Type B pancreatic cell (in vitro differentiated cells): ENCODE data around the gene CDKAL1. TPM values are rescaled to one million over a fixed set of nuclear protein-coding genes. Genes with fewer than 3 reads are reported as not detected.
A peak's percentile ranks its signal among the peaks of the same experiment; 100 is the strongest.

Experiments used
- DNase-seq: peaks from one replicate; pipeline ENCODE4 v3.0.0; 2021; ENCODE audit warnings: mixed read lengths; ENCODE audit not compliant: unreplicated experiment; ENCODE audit errors: extremely low spot score
- H3K27ac Mint-ChIP-seq: 2 replicates; pipeline ENCODE4 v1.8.0; 2021; ENCODE audit warnings: mild to moderate bottlenecking, mixed read lengths
- H3K27me3 Mint-ChIP-seq: 2 replicates; pipeline ENCODE4 v1.8.0; 2021; ENCODE audit warnings: mixed read lengths
- H3K36me3 Mint-ChIP-seq: 2 replicates; pipeline ENCODE4 v1.8.0; 2021; ENCODE audit warnings: mixed read lengths
- H3K4me1 Mint-ChIP-seq: one replicate; pipeline ENCODE4 v1.8.0; 2021; ENCODE audit warnings: mixed read lengths; ENCODE audit not compliant: unreplicated experiment
- H3K4me3 Mint-ChIP-seq: 2 replicates; pipeline ENCODE4 v1.8.0; 2021; ENCODE audit warnings: mild to moderate bottlenecking, mixed read lengths
- H3K9me3 Mint-ChIP-seq: 2 replicates; pipeline ENCODE4 v1.8.0; 2021; ENCODE audit warnings: mixed read lengths
- total RNA-seq: library from RNA; stranded (reverse); gene quantifications from 2 replicates; pipeline ENCODE4 v1.2.1, GENCODE V29; 2021; ENCODE audit warnings: low replicate concordance
- TF ChIP-seq, protein P1 (sequence below): fragments of 200-600 bp; sonication (generic); conservative IDR thresholded peaks from 2 replicates; pipeline ENCODE4 v1.5.0; 2021; ENCODE audit warnings: antibody characterized with exemption, mild to moderate bottlenecking

The CDKAL1 gene
- total RNA-seq, 1 donor from 2014 or later, result 21.0 TPM

DNA sequence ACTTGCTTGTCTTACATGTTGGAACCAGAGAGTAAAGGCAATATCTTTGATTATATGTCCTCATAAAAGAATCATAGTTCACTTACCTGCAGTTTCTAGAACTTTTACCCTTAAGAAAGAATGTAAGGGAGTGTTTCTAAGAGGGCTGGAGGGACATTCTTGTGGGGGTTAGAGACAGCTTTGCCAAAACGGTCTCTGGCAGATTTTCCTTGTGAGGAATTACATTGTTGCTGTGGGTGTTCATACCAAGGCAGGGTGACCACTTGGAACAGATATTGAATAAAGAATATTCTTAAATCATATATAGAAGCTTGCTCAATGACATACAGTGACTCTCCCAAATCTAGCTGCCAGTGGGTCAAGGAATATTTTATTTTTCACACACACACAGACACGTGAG lies 541.7 kb downstream of the CDKAL1 start:
- H3K4me1 Mint-ChIP-seq, result peaks cover 8% of the 10 kb centered on the region
- H3K36me3 Mint-ChIP-seq, result peaks cover 22% of the 10 kb centered on the region
- H3K9me3 Mint-ChIP-seq, result peaks cover 15% of the 10 kb centered on the region
- TF ChIP-seq, protein P1, sequence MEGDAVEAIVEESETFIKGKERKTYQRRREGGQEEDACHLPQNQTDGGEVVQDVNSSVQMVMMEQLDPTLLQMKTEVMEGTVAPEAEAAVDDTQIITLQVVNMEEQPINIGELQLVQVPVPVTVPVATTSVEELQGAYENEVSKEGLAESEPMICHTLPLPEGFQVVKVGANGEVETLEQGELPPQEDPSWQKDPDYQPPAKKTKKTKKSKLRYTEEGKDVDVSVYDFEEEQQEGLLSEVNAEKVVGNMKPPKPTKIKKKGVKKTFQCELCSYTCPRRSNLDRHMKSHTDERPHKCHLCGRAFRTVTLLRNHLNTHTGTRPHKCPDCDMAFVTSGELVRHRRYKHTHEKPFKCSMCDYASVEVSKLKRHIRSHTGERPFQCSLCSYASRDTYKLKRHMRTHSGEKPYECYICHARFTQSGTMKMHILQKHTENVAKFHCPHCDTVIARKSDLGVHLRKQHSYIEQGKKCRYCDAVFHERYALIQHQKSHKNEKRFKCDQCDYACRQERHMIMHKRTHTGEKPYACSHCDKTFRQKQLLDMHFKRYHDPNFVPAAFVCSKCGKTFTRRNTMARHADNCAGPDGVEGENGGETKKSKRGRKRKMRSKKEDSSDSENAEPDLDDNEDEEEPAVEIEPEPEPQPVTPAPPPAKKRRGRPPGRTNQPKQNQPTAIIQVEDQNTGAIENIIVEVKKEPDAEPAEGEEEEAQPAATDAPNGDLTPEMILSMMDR, result no peak
- H3K27ac Mint-ChIP-seq, result no peak overlapping the region
- DNase-seq, result no peak
- no peaks in the 10 kb centered on the region for H3K27me3 Mint-ChIP-seq
- no peak overlapping the region for H3K4me3 Mint-ChIP-seq

DNA sequence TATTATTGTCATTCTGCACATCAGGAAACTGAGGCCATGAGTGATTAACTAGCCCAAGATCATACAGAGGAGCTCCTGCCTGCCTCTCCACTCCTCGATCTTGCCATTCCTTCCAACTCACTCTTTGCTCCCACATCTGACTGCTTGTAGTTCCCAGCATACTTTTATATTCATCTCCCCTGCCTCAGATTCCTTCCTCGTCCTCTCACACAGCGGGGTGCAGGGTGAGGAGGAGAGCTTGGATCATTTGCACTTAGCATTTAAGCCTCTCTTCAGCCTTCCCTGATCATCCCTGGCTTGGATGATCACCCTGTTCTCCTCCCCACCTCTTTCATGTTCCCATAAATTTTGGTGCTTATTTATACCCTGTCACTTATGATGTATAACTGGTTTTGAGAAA lies 544.2 kb downstream of the CDKAL1 start:
- TF ChIP-seq, protein P1, result no peak
- peaks cover 4% of the 10 kb centered on the region for H3K36me3 Mint-ChIP-seq
- H3K4me1 Mint-ChIP-seq, result peaks cover 8% of the 10 kb centered on the region
- no peak overlapping the region for H3K27ac Mint-ChIP-seq
- peaks cover 9% of the 10 kb centered on the region for H3K9me3 Mint-ChIP-seq
- no peak overlapping the region for H3K4me3 Mint-ChIP-seq
- H3K27me3 Mint-ChIP-seq, result no peaks in the 10 kb centered on the region
- DNase-seq, result no peak

DNA sequence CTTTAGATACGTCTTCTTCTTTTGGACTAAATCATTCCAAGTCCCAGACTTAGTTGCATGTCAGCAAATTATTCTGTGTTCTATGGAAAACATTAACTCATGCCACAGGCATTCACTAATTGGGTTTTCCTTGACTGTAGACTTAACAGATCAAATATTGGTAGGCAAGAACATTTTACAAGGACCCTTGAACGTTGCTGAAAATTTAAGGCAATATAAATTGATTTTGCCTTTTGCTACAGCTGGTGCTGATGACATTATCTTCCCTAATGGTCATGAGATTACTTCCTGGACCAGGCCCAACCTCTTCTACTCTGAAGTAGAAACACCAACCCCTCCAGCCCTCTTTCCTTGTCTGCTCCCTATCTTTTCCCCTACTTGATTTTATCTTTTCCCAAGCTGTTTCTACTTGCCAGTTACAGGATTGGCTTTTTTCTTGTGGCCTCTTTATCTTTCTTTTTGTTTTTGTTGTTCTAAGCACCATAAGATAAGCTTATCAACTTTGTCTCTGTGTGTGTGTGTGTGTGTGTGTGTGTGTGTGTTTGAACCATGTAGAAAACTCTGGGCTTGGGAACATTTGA lies 545.3 kb downstream of the CDKAL1 start:
- no peaks in the 10 kb centered on the region for H3K27me3 Mint-ChIP-seq
- peaks cover 5% of the 10 kb centered on the region for H3K9me3 Mint-ChIP-seq
- TF ChIP-seq, protein P1, result no peak
- peaks cover 8% of the 10 kb centered on the region for H3K4me1 Mint-ChIP-seq
- peak overlapping the region; percentile 42 for H3K27ac Mint-ChIP-seq
- no peak overlapping the region for H3K4me3 Mint-ChIP-seq
- H3K36me3 Mint-ChIP-seq, result peaks cover 3% of the 10 kb centered on the region
- no peak for DNase-seq

DNA sequence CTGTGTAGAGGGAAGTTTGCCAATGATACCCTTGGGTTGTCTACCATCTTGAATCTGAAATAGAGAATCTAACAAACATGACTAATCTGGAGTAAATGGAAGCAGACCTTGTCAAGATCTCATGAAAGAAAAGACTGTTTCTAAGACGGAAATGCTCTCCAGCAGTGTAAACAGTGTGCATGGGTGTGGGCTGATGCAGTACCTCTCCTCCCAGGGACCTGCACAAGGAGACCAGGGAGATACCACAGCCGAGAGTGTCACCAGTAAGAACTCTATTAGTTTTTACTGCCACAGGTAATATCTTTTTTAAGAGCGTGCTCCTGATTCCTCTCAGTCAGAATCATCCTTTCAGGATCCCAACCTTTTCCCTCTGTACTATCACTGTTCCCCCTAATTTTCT lies 546.0 kb downstream of the CDKAL1 start:
- DNase-seq, result no peak
- TF ChIP-seq, protein P1, result no peak
- Mint-ChIP-seq H3K27me3 (no peaks in the 10 kb centered on the region), H3K9me3 (peaks cover 5% of the 10 kb centered on the region), H3K4me1 (peaks cover 8% of the 10 kb centered on the region), H3K27ac (no peak overlapping the region), H3K4me3 (no peak overlapping the region), H3K36me3 (peaks cover 3% of the 10 kb centered on the region)

DNA sequence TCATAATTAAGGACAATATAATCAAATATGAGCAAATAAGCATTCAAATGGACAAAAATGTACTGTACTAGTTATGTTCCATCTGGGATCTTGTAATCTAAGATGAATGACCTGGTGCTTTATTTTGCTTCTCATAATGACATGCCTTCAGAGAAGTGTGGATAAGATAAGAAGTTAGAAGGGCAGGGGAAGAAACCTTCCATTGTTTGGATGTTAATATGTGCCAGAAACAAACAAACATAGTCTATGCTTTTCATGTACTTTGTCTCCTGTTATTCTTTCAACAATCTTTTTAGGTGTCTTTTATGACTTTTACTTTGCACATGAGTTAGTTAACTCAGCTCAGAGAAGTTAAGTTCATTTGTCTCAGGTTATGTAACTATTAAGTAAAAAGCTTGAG lies 547.8 kb downstream of the CDKAL1 start:
- Mint-ChIP-seq H3K27ac (no peak overlapping the region), H3K4me1 (peaks cover 8% of the 10 kb centered on the region), H3K4me3 (no peak overlapping the region), H3K9me3 (peaks cover 9% of the 10 kb centered on the region), H3K27me3 (no peaks in the 10 kb centered on the region), H3K36me3 (peaks cover 11% of the 10 kb centered on the region)
- DNase-seq, result no peak
- TF ChIP-seq, protein P1, result no peak

DNA sequence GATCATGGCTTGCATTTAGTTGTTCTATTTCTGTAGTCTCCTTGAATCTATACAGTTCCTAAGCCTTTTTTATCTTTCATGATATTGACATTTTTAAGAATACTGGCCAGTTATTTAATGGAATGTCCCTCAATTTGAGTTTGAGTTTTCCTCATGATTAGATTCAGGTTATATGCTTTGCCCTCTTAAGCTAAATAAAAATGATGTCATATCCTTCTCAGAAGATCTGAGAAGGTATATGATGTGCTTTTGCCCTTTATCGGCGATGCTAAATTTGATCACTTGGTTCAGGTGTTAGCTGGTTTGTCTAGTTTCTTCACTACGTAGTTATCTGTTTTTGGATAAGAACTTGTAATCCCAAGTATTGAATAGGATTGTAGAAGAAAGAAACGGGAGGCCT lies 549.5 kb downstream of the CDKAL1 start:
- Mint-ChIP-seq H3K4me1 (peaks cover 8% of the 10 kb centered on the region), H3K9me3 (peaks cover 10% of the 10 kb centered on the region), H3K27me3 (no peaks in the 10 kb centered on the region), H3K27ac (no peak overlapping the region), H3K4me3 (no peak overlapping the region), H3K36me3 (peaks cover 11% of the 10 kb centered on the region)
- TF ChIP-seq, protein P1, result no peak
- DNase-seq, result no peak
